Activated naive CD8-positive, alpha-beta T cell (primary cell): ENCODE data around the gene PON1.

Experiments used
- H3K27ac Mint-ChIP-seq: one replicate; pipeline ENCODE4 v1.8.0; 2021; ENCODE audit warnings: mixed read lengths
- H3K27me3 Mint-ChIP-seq: one replicate; pipeline ENCODE4 v1.8.0; 2021; ENCODE audit warnings: mixed read lengths
- H3K36me3 Mint-ChIP-seq: one replicate; pipeline ENCODE4 v1.8.0; 2021; ENCODE audit warnings: mixed read lengths
- H3K4me1 Mint-ChIP-seq: one replicate; pipeline ENCODE4 v1.8.0; 2021; ENCODE audit warnings: low read depth, mixed read lengths
- H3K4me3 Mint-ChIP-seq: one replicate; pipeline ENCODE4 v1.8.0; 2021; ENCODE audit warnings: mild to moderate bottlenecking, mixed read lengths
- H3K9me3 Mint-ChIP-seq: one replicate; pipeline ENCODE4 v1.8.0; 2021; ENCODE audit warnings: low read depth, mixed read lengths

The PON1 gene

GRCh38 chr7:95298091-95298490 lies 26.2 kb downstream of the PON1 start:
- Mint-ChIP-seq H3K36me3 (no peaks in the 10 kb centered on the region), H3K4me1 (no peaks in the 10 kb centered on the region), H3K27me3 (peaks cover 11% of the 10 kb centered on the region), H3K27ac (no peak overlapping the region), H3K4me3 (no peak overlapping the region), H3K9me3 (no peaks in the 10 kb centered on the region)

- Mint-ChIP-seq H3K9me3 (no peaks in the 10 kb centered on the region), H3K27me3 (peaks cover 11% of the 10 kb centered on the region), H3K36me3 (no peaks in the 10 kb centered on the region), H3K27ac (no peak overlapping the region), H3K4me3 (no peak overlapping the region), H3K4me1 (no peaks in the 10 kb centered on the region)
Observed at GRCh38 chr7:95297041-95297440, 27.3 kb downstream of the PON1 start.

- H3K36me3 Mint-ChIP-seq: no peaks in the 10 kb centered on the region
- H3K9me3 Mint-ChIP-seq: no peaks in the 10 kb centered on the region
- no peak overlapping the region for H3K27ac Mint-ChIP-seq
Observed at GRCh38 chr7:95296456-95296855, 27.9 kb downstream of the PON1 start.

GRCh38 chr7:95295397-95295796 lies 28.9 kb downstream of the PON1 start:
- Mint-ChIP-seq H3K27ac (no peak overlapping the region), H3K36me3 (no peaks in the 10 kb centered on the region), H3K27me3 (peaks cover 11% of the 10 kb centered on the region), H3K4me3 (no peak overlapping the region), H3K4me1 (no peaks in the 10 kb centered on the region), H3K9me3 (no peaks in the 10 kb centered on the region)

More at GRCh38 chr7:95296456-95296855, 27.9 kb downstream of the PON1 start:
- Mint-ChIP-seq H3K4me1 (no peaks in the 10 kb centered on the region), H3K4me3 (no peak overlapping the region), H3K27me3 (peaks cover 11% of the 10 kb centered on the region)

GRCh38 chr7:95290166-95290830 lies 34.0 kb downstream of the PON1 start:
- Mint-ChIP-seq H3K27me3 (peaks cover 2% of the 10 kb centered on the region), H3K9me3 (no peaks in the 10 kb centered on the region), H3K4me1 (no peaks in the 10 kb centered on the region), H3K4me3 (no peak overlapping the region), H3K36me3 (no peaks in the 10 kb centered on the region), H3K27ac (no peak overlapping the region)

- Mint-ChIP-seq H3K9me3 (no peaks in the 10 kb centered on the region), H3K4me1 (no peaks in the 10 kb centered on the region), H3K27ac (no peak overlapping the region), H3K36me3 (no peaks in the 10 kb centered on the region), H3K4me3 (no peak overlapping the region), H3K27me3 (no peaks in the 10 kb centered on the region)
Observed at GRCh38 chr7:95286096-95286495, 38.2 kb downstream of the PON1 start.

- Mint-ChIP-seq H3K27ac (no peak overlapping the region), H3K4me3 (no peak overlapping the region), H3K36me3 (no peaks in the 10 kb centered on the region), H3K4me1 (no peaks in the 10 kb centered on the region), H3K27me3 (peaks cover 4% of the 10 kb centered on the region), H3K9me3 (no peaks in the 10 kb centered on the region)
Observed at GRCh38 chr7:95279417-95279816, 44.9 kb downstream of the PON1 start.

- Mint-ChIP-seq H3K9me3 (no peaks in the 10 kb centered on the region), H3K4me1 (no peaks in the 10 kb centered on the region), H3K27ac (no peak overlapping the region), H3K36me3 (no peaks in the 10 kb centered on the region), H3K27me3 (peaks cover 7% of the 10 kb centered on the region), H3K4me3 (no peak overlapping the region)
Observed at GRCh38 chr7:95276114-95276513, 48.2 kb downstream of the PON1 start.

GRCh38 chr7:95269640-95270039 lies 54.7 kb downstream of the PON1 start:
- Mint-ChIP-seq H3K27me3 (peaks cover 4% of the 10 kb centered on the region), H3K4me1 (no peaks in the 10 kb centered on the region), H3K4me3 (no peak overlapping the region), H3K9me3 (no peaks in the 10 kb centered on the region), H3K27ac (no peak overlapping the region), H3K36me3 (no peaks in the 10 kb centered on the region)

- peaks cover 2% of the 10 kb centered on the region for H3K27me3 Mint-ChIP-seq
- H3K36me3 Mint-ChIP-seq: no peaks in the 10 kb centered on the region
- H3K4me1 Mint-ChIP-seq: no peaks in the 10 kb centered on the region
- no peaks in the 10 kb centered on the region for H3K9me3 Mint-ChIP-seq
- no peak overlapping the region for H3K27ac Mint-ChIP-seq
- no peak overlapping the region for H3K4me3 Mint-ChIP-seq
Observed at GRCh38 chr7:95267754-95268153, 56.6 kb downstream of the PON1 start.

GRCh38 chr7:95265634-95266033 lies 58.7 kb downstream of the PON1 start:
- H3K4me1 Mint-ChIP-seq: no peaks in the 10 kb centered on the region
- no peak overlapping the region for H3K4me3 Mint-ChIP-seq

GRCh38 chr7:95264363-95264891 lies 59.9 kb downstream of the PON1 start:
- no peak overlapping the region for H3K27ac Mint-ChIP-seq
- no peaks in the 10 kb centered on the region for H3K36me3 Mint-ChIP-seq
- H3K27me3 Mint-ChIP-seq: no peaks in the 10 kb centered on the region
- no peak overlapping the region for H3K4me3 Mint-ChIP-seq
- no peaks in the 10 kb centered on the region for H3K4me1 Mint-ChIP-seq
- H3K9me3 Mint-ChIP-seq: no peaks in the 10 kb centered on the region

More at GRCh38 chr7:95265634-95266033, 58.7 kb downstream of the PON1 start:
- Mint-ChIP-seq H3K27ac (no peak overlapping the region), H3K9me3 (no peaks in the 10 kb centered on the region), H3K36me3 (no peaks in the 10 kb centered on the region), H3K27me3 (no peaks in the 10 kb centered on the region)

GRCh38 chr7:95263785-95264362 lies 60.5 kb downstream of the PON1 start:
- Mint-ChIP-seq H3K4me3 (no peak overlapping the region), H3K27me3 (no peaks in the 10 kb centered on the region), H3K27ac (no peak overlapping the region), H3K36me3 (no peaks in the 10 kb centered on the region), H3K9me3 (no peaks in the 10 kb centered on the region), H3K4me1 (no peaks in the 10 kb centered on the region)

- Mint-ChIP-seq H3K9me3 (no peaks in the 10 kb centered on the region), H3K27ac (no peak overlapping the region), H3K36me3 (no peaks in the 10 kb centered on the region), H3K4me1 (no peaks in the 10 kb centered on the region), H3K4me3 (no peak overlapping the region), H3K27me3 (no peaks in the 10 kb centered on the region)
Observed at GRCh38 chr7:95262875-95263274, 61.5 kb downstream of the PON1 start.

GRCh38 chr7:95261895-95262415 lies 62.4 kb downstream of the PON1 start:
- Mint-ChIP-seq H3K27me3 (no peaks in the 10 kb centered on the region), H3K4me1 (no peaks in the 10 kb centered on the region), H3K9me3 (no peaks in the 10 kb centered on the region), H3K4me3 (no peak overlapping the region), H3K36me3 (no peaks in the 10 kb centered on the region), H3K27ac (no peak overlapping the region)
